Measurements from ENCODE around the gene PPFIA3. TPM values are rescaled to one million over a fixed set of nuclear protein-coding genes. Genes with fewer than 3 reads are reported as not detected.
A peak's percentile ranks its signal among the peaks of the same experiment; 100 is the strongest.

Gene PPFIA3
- total RNA-seq, 4 donors from 2014 or later = 10.9 to 20.9 (median 13.8) TPM

GRCh38 chr19:49161987-49162386 is 42.6 kb downstream of the PPFIA3 start:
- Histone ChIP-seq H3K36me3 (no peaks in the 10 kb centered on the region), H3K4me1 (peaks cover 17 to 58% (median 31%) of the 10 kb centered on the region in 3 donors), H3K27ac (peak overlapping the region in 1 of 4 donors; percentile 21), H3K9me3 (no peaks in the 10 kb centered on the region), H3K4me3 (no peak overlapping the region), H3K27me3 (peaks cover 0 to 29% (median 0%) of the 10 kb centered on the region in 4 donors)
- WGBS, 2 donors = 35 to 55% methylated on average over 4 of the region's 4 CpGs
- DNase-seq = no peak
- intact Hi-C loops (cut with DNase I) = no loop called here
- TF ChIP-seq CTCF (IDR thresholded peaks at IDR 0.05) = no peak
- TF ChIP-seq POLR2A (IDR thresholded peaks at IDR 0.05) = no peak

GRCh38 chr19:49165111-49165750 is 45.9 kb downstream of the PPFIA3 start:
- H3K9me3 ChIP-seq = no peaks in the 10 kb centered on the region
- peaks cover 0 to 27% (median 0%) of the 10 kb centered on the region in 3 donors for H3K36me3 ChIP-seq
- 31 to 34% methylated on average over 12 to 21 of the region's 24 CpGs for WGBS, 2 donors
- H3K27ac ChIP-seq = peak overlapping the region; percentile 56 to 83 (median 73)
- peak overlapping the region in 1 of 4 donors; percentile 42 for H3K4me3 ChIP-seq
- no peak for TF ChIP-seq CTCF (IDR thresholded peaks at IDR 0.05)
- no peak for TF ChIP-seq POLR2A (IDR thresholded peaks at IDR 0.05)
- H3K4me1 ChIP-seq = peaks cover 10 to 26% (median 15%) of the 10 kb centered on the region in 3 donors
- intact Hi-C loops (cut with DNase I) = no loop called here
- H3K27me3 ChIP-seq = peaks cover 0 to 37% (median 0%) of the 10 kb centered on the region in 4 donors
- DNase-seq = no peak

GRCh38 chr19:49165865-49166301 is 46.5 kb downstream of the PPFIA3 start:
- H3K4me3 ChIP-seq = peak overlapping the region in 1 of 4 donors; percentile 42
- DNase-seq = no peak
- H3K27me3 ChIP-seq = peaks cover 0 to 31% (median 0%) of the 10 kb centered on the region in 4 donors
- peaks cover 0 to 34% (median 0%) of the 10 kb centered on the region in 3 donors for H3K36me3 ChIP-seq
- TF ChIP-seq CTCF (IDR thresholded peaks at IDR 0.05) = no peak
- TF ChIP-seq POLR2A (IDR thresholded peaks at IDR 0.05) = no peak
- H3K4me1 ChIP-seq = peaks cover 10 to 20% (median 15%) of the 10 kb centered on the region in 3 donors
- WGBS, 2 donors = 90 to 100% methylated on average over 3 to 5 of the region's 30 CpGs
- peak overlapping the region; percentile 56 to 83 (median 73) for H3K27ac ChIP-seq
- H3K9me3 ChIP-seq = no peaks in the 10 kb centered on the region
- intact Hi-C loops (cut with DNase I) = no loop called here

GRCh38 chr19:49167857-49168409 is 48.6 kb downstream of the PPFIA3 start:
- intact Hi-C loops (cut with DNase I) = no loop called here
- Histone ChIP-seq H3K9me3 (no peaks in the 10 kb centered on the region), H3K27ac (no peak overlapping the region)

More at GRCh38 chr19:49167857-49168409, 48.6 kb downstream of the PPFIA3 start:
- no peak overlapping the region for H3K4me3 ChIP-seq
- H3K36me3 ChIP-seq = peaks cover 0 to 54% (median 11%) of the 10 kb centered on the region in 3 donors
- peaks cover 0 to 29% (median 0%) of the 10 kb centered on the region in 4 donors for H3K27me3 ChIP-seq
- no peak for DNase-seq
- 70 to 88% methylated on average over 2 to 4 of the region's 25 CpGs for whole genome bisulfite sequencing, 2 donors
- TF ChIP-seq POLR2A (IDR thresholded peaks at IDR 0.05) (no peak), CTCF (IDR thresholded peaks at IDR 0.05) (no peak)
- peaks cover 10 to 20% (median 15%) of the 10 kb centered on the region in 3 donors for H3K4me1 ChIP-seq

All from esophagus squamous epithelium (tissue), 5 donors.